Right forelimb (tissue), 1 donor: ENCODE results near the gene IL5.
"Not testable (repeated sequence)": the region's sequence is repeated elsewhere in the genome, so short reads cannot be mapped to it uniquely, and the experiment has no call there.

Experiments used
- DNase-seq: peaks from one replicate; pipeline ENCODE4 v3.0.0-alpha.2; 2018

The IL5 gene

GRCh38 chr5:132543472-132544201, at the start of gene IL5:
Gene IL5, minus strand, starts transcription at chr5:132543522. Its CDS starts 44 bp downstream, at chr5:132543478.
- DNase-seq = no peak

DNA sequence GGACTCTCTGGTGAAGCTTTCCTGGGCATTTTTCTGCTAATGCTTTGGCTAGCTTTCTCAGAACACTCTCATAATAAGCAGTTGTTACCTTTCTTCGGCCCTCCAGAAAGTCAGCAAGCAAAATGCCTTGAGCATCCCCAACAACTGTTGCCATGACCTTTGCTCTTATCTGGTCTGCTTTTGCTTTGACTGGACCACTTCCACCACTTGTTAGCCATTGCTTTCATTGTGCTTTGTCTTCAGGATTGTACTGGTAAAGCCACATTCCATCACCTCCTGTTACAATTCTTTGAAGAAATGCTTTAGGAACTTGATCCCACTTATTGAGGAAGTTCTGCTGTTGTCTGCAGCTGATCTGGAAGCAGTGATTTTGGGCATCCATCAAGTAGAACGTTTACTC, 49.2 kb upstream of the IL5 start:
- DNase-seq = no peak

DNA sequence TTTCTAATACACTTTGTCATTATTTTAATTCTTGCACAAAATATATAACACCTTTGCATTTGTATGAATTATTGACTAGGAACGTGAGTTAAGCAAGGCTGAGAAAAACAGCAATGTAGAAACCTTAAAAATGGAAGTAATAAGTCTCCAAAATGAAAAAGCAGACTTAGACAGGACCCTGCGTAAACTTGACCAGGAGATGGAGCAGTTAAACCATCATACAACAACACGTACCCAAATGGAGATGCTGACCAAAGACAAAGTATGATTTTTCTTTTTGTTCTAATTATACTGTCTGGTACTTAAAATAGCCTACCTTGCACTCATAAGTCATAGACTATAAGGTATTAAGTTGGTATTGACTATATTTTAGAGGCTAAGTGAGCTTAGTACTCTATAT, 47.8 kb upstream of the IL5 start:
- DNase-seq = no peak

- DNase-seq = no peak
Observed at GRCh38 chr5:132589467-132589866, 46.1 kb upstream of the IL5 start.

- no peak for DNase-seq
Observed at GRCh38 chr5:132586063-132586462, 42.7 kb upstream of the IL5 start.

GRCh38 chr5:132584560-132584959, 41.2 kb upstream of the IL5 start:
- not testable (repeated sequence) for DNase-seq

DNA sequence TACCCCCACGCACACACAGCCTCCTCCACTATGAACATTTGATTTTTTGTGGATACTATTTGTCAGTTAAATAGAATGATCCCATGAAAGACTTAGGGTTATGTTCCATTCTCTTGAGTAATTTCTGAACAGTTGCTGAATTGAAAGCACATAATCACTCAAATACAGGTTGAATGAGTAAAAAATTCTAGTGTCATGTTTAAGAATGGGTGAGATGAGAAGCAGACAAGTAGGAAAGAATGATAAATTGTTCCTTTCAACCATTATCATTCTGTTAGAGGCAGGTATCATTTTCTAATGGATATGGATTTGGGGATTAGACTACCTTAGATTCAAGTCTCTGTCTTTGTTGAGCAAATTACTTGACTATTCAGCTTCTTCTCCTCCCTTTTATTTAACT, 32.8 kb upstream of the IL5 start:
- DNase-seq = no peak

- no peak for DNase-seq
Observed at GRCh38 chr5:132566657-132567056, 23.3 kb upstream of the IL5 start.

- DNase-seq = not testable (repeated sequence)
Observed at GRCh38 chr5:132564555-132564954, 21.2 kb upstream of the IL5 start.

DNA sequence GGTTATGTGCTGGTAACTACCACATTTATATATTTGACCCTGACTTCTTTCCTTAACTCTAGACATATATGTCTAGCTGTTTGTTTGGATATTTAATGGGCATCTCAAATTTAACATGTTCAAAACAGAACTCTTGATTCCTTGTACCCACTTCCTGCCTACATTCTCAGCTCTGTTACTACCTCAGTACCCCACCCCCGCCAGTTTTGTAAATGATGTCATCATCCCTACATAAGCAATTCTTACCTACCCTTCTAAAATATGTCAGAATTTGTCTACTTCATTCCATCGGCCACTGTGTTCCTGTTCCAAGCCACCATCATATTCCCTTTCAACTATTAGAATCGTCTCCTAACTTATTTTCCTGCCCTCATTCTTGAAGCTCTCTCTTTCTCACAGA, 18.3 kb upstream of the IL5 start:
- no peak for DNase-seq

DNA sequence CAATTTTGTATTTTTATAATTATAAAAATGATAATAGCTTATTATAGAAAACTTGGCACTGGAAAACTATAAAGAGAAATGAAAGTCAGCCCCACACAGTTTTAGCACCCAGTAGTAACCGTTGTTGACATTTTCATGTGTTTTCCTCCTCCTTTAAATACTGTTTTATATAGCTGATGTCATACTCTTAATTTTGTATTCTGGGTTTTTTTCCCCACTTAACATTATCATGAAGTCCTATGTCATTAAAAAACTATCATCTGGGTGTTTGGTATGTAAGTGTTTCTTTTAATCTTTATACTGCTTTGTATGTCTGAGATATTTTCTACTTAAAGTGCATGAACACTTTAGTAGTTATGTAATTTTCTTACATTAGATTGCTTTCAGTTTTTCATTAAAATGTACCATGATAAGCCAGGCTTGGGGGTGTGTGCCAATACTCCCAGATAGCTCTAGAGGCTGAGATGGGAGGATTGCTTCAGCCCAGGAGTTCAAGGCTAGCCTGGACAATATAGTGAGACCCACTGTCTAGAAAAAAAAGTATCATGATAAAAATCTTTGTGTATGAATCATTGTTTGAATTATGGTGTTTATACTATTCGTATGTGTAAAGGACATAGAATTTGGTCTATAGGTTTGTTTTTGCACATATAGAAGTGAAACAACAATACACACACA, 16.2 kb upstream of the IL5 start:
- no peak for DNase-seq

DNA sequence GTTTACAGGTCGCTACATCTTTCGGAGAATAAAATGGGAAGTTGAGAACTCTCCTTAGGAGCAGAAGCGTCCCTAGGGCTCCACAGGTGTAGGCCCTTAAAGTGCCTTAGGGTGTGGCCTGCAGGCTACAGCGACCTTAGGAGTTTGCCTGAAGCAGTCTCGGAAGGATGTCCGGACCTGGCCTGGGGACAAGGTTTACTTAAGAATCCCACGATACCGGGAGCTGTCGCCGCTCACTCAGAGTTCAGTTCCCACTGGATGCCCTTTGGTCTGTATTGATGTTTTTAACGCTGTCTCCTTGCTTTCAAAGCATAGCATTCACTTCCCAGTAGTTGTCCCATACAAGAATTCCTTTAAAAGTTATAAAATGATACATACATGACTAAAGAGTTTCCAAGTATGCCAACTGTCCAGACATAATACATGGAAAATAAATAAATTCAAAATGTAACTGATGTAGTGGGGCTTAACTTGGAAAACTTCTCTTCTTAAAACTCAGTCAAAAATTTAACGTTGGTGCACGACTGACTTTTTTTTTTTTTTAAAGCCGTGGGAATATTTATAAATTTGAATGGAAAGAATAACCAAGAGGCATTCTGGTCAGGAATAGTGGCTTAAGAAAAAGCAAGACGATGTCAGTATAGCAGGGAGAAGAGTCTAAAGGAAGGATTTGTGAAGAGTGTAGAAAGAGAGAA, 14.3 kb upstream of the IL5 start:
- DNase-seq = no peak

GRCh38 chr5:132556763-132557477, 13.6 kb upstream of the IL5 start, which contains the start of gene RAD50:
Gene RAD50, plus strand, starts transcription at chr5:132556977. Its CDS starts 348 bp downstream, at chr5:132557325.
- peak; percentile 93 for DNase-seq

DNA sequence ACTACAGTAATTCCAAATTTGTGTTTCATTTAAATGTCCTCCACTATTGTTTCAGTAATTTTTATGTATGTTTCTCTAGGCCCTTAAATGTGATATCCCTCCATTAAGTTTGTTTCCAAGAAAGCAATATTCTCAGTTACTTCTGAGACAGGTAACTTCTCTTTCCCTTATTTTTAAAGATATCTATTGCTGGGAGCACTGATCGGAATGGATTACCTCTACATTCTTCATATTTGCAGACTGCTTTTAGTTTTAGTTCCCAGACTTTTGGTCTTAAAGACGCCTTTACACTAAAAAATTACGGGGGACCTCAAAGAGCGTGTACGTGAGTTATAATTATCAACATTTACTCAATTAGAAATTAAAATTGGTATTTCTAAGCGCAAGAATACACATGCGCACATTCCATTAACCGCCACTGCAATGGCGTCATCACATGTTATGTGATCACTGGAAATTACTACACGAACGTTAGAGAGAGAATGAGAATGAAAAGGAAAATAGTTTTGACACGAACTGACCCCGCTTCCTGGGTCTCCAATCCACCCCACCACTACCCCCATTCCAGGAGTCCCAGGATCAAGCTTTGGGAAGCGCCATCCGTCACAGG, 12.9 kb upstream of the IL5 start:
- DNase-seq = no peak

- DNase-seq = no peak
Observed at GRCh38 chr5:132549576-132549975, 6.3 kb upstream of the IL5 start.

DNA sequence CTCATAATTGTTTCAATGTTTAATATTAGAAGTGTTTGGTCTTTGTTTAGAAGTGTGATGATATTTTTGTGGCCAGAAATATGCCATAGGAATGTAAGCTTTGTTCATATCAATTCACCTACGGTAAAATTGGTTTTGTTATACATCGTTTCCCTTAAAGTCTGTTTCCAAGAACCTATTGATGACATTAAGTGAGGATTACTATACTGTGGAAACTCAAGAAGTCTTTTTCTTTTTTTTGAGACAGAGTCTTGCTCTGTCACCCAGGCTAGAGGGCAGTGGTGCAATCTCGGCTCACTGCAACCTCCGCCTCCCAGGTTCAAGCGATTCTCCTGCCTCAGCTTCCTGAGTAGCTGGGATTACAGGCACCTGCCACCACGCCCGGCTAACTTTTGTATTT, 5.5 kb upstream of the IL5 start:
- DNase-seq = not testable (repeated sequence)

- no peak for DNase-seq
Observed at GRCh38 chr5:132547269-132547668, 3.9 kb upstream of the IL5 start.

DNA sequence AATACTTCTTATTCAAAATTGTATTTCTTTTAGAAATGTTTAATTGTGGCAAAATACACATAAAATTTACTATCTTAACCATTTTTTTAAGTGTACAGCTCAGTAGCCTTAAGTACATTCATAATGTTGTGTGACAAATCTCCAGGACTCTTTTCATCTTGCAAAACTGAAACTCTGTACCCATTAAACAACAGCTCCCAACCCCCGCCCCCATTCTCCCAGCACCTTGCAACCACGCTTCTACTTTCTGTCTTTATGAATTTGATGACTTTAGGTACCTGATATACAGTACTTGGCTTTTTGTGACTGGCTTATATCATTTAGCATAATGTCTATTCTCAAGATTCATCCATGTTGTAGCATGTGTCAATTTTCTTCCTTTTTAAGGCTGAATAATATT, 2.8 kb upstream of the IL5 start:
- no peak for DNase-seq

GRCh38 chr5:132540764-132541163, 2.6 kb downstream of the IL5 start:
- DNase-seq = no peak

- no peak for DNase-seq
Observed at GRCh38 chr5:132540149-132540548, 3.2 kb downstream of the IL5 start.

GRCh38 chr5:132539716-132540115, 3.6 kb downstream of the IL5 start:
- no peak for DNase-seq

DNA sequence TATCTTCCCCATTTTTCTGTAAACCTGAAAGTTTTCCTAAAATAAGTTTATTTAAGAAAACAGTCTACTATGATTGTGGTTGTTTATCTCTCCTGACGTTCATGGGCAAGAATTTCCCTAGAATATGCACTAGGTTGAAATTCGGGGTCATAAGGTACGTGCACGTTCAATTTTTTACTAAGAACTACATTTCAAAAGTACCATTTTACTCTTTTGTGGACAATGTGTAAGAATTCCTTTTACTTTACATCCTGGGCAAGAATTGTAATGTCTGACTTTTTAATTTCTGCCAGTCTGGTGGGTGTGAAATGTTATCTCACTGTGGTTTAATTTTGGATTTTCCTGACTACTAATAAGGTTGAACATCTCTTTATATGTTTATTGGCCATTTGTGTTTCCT, 12.4 kb downstream of the IL5 start:
- DNase-seq = no peak
